Measurements from ENCODE around the gene NAA25.

NAA25 gene

GRCh38 chr12:112146123-112146522 is 37.5 kb upstream of the NAA25 start:
- DNase-seq (ENCODE audit: low spot score) = no peak
- no peak for TF ChIP-seq CTCF (IDR thresholded peaks at IDR 0.05; ENCODE audit: extremely low read depth, insufficient read depth, missing control alignments)
- in situ Hi-C loops (cut with MboI; ENCODE audit: low pct_unique_long_range_greater_than_20kb, low sequenced_read_pairs, unreplicated experiment) = no loop called here

GRCh38 chr12:112140728-112141127 is 32.1 kb upstream of the NAA25 start:
- no peak for DNase-seq (ENCODE audit: low spot score)
- in situ Hi-C loops (cut with MboI; ENCODE audit: low pct_unique_long_range_greater_than_20kb, low sequenced_read_pairs, unreplicated experiment) = no loop called here
- TF ChIP-seq CTCF (IDR thresholded peaks at IDR 0.05; ENCODE audit: extremely low read depth, insufficient read depth, missing control alignments) = no peak

- TF ChIP-seq CTCF (IDR thresholded peaks at IDR 0.05; ENCODE audit: extremely low read depth, insufficient read depth, missing control alignments) = no peak
- in situ Hi-C loops (cut with MboI; ENCODE audit: low pct_unique_long_range_greater_than_20kb, low sequenced_read_pairs, unreplicated experiment) = no loop called here
- DNase-seq (ENCODE audit: low spot score) = no peak
These were observed 26.1 kb upstream of the NAA25 start for GRCh38 chr12:112134731-112135130.

- in situ Hi-C loops (cut with MboI; ENCODE audit: low pct_unique_long_range_greater_than_20kb, low sequenced_read_pairs, unreplicated experiment) = no loop called here
- no peak for TF ChIP-seq CTCF (IDR thresholded peaks at IDR 0.05; ENCODE audit: extremely low read depth, insufficient read depth, missing control alignments)
- DNase-seq (ENCODE audit: low spot score) = no peak
These were observed 24.8 kb upstream of the NAA25 start for GRCh38 chr12:112133418-112133817.

- TF ChIP-seq CTCF (IDR thresholded peaks at IDR 0.05; ENCODE audit: extremely low read depth, insufficient read depth, missing control alignments) = no peak
- in situ Hi-C loops (cut with MboI; ENCODE audit: low pct_unique_long_range_greater_than_20kb, low sequenced_read_pairs, unreplicated experiment) = no loop called here
- no peak for DNase-seq (ENCODE audit: low spot score)
These were observed 23.1 kb upstream of the NAA25 start for GRCh38 chr12:112131686-112132085.

- peak; percentile 56 for DNase-seq (ENCODE audit: low spot score)
- TF ChIP-seq CTCF (IDR thresholded peaks at IDR 0.05; ENCODE audit: extremely low read depth, insufficient read depth, missing control alignments) = no peak
- in situ Hi-C loops (cut with MboI; ENCODE audit: low pct_unique_long_range_greater_than_20kb, low sequenced_read_pairs, unreplicated experiment) = no loop called here
These were observed 21.9 kb upstream of the NAA25 start for GRCh38 chr12:112130441-112130998.

- TF ChIP-seq CTCF (IDR thresholded peaks at IDR 0.05; ENCODE audit: extremely low read depth, insufficient read depth, missing control alignments) = no peak
- DNase-seq (ENCODE audit: low spot score) = no peak
- in situ Hi-C loops (cut with MboI; ENCODE audit: low pct_unique_long_range_greater_than_20kb, low sequenced_read_pairs, unreplicated experiment) = no loop called here
These were observed 18.3 kb upstream of the NAA25 start for GRCh38 chr12:112126911-112127310.
